HG02840 (cell line): ENCODE data around the gene DIO3.

Experiments used
- ATAC-seq: cut with Tn5 transposase; IDR thresholded peaks from one replicate; pipeline ENCODE4 v1.9.1; 2021; ENCODE audit warnings: mild to moderate bottlenecking, moderate library complexity, moderate number of reproducible peaks; ENCODE audit not compliant: unreplicated experiment, low FRiP score

DIO3 gene

DNA sequence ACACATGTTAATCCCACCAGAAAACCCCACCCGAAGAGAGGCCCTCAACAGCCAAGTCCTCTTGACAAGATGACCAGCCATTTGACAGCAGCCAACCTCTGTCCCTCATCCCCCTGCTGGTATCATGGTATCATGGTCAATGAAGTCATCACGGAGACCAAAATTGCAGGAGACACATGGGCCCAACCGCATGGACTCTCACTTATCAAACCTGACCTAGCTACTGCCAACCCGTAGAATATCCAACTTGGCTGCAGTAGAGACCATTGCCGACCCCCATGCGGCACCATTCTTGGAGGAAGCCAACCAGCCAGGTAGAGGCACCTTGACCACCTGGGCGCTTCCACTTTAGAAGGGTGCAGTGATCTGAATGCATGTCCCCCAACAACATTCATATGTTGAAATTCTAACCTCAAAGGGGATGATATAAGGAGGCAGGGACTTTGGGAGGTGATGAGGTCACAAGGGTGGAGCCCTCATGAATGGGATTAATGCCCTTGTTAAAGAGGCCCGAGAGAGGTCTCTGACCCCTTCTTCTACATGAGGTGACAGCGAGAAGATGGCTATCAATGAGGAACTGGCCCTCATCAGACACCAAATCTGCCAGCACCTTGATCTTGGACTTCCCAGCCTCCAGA, 33.3 kb downstream of the DIO3 start:
- ATAC-seq: no peak

DNA sequence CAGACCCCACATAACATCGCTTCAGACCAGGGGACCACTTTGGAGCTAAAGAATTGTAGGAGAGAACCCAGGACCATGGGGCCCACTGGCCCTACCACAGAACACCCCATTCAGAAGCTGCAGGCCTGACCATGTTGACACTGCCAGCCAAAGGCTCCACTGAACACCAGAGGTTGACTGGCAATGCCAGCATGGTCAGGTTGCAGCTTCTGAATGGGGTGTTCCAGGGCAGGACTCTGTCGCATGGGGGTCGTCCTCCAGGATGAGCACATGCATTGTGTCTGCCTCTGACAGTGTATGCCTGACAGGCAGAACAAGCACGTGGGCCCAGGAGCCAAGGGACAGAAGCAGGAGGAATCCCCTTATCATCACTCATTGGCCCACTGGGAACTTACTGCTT, 34.1 kb downstream of the DIO3 start:
- ATAC-seq: no peak

DNA sequence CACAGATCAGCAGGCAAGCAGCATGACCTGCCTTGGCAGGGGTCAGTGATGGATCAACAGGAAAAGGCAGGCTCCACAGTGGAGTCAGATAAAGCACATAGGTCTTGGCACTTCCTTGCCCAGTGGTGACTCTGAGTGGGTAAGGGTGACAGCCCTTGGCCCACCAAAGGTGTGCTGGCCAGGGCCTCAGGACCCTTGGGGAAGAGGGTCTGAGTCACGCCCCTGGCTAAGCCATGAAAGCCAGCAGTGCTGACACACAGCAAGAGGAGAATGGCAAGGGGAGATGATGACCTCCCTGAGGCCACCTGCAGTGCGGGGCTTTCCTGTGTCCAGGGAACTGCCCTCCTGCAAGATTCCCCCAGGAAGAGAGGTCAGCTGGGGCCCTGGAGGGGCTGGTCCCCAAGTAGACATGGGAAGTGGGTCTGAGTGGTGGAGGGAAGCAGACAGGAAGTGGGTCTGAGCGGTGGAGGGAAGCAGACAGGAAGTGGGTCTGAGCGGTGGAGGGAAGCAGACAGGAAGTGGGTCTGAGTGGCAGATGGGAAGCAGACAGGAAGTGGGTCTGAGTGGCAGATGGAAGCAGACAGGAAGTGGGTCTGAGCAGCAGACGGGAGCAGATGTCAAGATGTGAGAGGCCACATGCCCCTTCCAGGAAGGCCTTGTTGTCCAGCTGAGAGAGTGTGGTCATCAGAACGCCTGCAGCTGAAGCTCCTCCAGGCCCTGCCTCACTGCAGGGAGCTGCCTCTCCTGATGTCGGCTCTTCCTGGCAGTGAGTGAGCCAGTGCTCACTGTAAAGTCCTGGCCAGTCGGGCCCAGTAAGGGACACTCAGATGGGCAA, 34.8 kb downstream of the DIO3 start:
- no peak for ATAC-seq

DNA sequence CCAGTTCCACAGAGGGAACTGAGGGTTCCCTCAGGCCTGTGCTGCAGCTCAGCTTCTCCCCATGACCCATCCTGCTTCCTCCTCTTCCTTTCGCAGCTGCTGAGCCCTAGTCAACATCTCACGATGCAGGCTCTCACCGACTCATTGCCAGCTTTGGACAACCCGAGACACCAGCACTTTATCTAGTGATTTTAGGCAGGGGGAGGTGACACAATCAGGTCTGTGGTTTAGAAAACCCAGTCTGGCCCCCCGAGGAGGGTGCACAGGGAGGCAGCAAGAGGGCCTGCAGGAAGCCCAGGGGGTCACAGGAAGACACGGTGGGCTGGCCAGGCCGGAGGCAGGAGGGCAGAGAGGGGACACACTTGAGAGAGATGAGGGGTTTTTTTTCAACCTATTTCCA, 35.4 kb downstream of the DIO3 start:
- ATAC-seq: no peak

DNA sequence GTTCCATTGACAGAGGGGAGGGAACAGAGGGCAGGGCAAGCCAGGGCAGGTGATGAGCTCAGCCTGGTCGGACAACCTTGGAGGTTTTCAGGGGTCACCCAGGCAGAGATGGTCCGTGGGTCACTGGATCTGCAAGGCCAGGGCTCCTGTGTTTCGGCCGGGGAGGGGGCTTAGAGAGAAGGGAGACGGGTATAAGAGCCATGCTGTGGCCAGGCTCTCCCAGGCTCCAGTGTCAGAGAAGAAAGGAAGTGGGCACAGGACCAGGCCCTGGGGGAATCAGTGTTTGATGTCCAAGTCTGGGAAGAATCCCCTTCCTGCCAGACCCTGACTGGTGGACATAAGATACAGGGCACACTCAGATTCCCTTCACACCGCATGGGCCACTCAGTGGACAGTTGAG, 36.9 kb downstream of the DIO3 start:
- ATAC-seq: no peak

DNA sequence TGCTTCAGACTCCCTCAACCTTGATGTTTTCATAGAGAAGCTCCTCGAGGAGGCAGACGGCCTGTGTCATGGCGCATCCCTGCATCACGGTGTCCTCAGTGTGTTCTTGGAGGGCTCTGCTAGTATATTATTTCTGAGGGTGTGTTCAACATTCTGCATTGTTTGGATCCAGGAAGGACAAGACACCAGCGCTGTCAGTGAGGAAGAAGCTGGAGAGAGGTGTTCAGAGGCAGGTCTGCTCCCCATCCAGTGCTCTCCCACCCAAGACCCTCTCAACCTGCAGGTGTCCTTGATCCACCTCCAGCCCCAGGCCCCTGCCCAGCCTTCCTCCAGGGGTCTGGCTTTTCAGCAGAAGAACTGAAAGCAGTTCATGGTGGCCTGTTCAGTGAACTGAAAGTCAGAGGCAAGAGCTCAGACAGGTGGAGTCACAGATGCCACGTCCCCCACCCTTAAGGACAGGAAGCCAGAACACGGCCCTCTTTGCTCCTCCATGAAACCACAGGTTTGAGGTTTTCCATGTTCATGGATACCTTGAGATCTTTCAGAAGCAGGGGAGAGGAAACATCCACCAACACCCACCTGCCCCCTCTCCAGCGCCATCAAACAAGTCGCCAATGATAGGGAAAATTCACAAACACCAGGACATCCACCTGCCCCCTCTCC, 37.4 kb downstream of the DIO3 start:
- ATAC-seq: no peak

DNA sequence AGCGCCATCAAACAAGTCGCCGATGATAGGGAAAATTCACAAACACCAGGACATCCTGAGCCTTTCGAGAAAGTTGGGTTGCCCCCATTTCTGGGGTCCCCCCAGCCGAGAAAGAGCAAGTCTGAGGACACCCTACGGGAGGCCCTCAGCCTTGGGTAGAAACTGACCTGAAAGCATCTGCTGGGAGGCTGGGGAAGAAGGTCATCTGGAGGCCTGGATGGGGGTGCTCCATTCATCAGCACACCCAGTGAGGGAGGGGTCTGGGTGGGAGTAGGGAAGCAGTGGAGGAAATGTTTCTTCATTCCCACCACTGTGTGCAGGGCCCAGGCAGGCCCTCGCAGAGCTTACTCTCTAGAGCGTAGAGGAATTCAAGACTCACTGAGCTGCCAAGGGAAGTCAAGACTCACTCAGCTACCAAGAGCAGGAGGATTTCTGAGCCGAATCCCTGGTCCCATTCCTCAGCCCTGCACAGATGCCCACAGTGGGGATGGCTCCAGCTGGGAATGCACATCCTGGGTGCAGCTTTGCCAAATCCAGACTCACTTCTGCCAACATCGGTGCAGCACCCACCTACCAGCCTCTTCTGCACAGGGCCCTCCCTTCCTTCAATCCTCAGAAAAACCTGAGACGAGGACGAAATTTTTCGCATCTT, 38.1 kb downstream of the DIO3 start:
- ATAC-seq: no peak

DNA sequence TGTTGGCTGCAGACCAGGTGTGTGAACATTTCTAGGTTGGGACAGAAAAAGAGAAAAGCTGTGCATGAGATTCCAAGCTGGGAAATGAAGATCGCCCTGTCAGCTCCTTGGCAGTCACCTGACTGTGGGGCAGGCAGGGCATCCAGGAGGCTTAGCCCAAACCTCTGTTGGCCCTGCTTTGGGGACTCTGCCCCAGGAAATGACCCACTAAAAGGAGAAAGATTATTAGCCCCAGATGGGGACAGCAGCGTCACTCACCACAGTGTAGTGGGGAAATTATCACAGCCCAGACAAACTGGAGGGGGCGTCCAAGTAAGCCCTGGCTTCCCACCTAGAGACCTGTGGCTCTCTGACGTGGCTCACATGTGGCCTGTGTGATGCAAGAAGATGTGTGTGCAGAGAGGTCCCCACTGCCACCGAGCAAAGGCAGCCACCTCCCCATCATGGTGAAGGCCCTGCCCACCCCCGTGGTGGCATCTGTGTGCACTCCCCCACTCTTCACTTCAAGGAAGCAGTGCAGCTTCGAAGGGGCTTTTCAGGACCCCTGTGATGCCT, 39.1 kb downstream of the DIO3 start:
- no peak for ATAC-seq

DNA sequence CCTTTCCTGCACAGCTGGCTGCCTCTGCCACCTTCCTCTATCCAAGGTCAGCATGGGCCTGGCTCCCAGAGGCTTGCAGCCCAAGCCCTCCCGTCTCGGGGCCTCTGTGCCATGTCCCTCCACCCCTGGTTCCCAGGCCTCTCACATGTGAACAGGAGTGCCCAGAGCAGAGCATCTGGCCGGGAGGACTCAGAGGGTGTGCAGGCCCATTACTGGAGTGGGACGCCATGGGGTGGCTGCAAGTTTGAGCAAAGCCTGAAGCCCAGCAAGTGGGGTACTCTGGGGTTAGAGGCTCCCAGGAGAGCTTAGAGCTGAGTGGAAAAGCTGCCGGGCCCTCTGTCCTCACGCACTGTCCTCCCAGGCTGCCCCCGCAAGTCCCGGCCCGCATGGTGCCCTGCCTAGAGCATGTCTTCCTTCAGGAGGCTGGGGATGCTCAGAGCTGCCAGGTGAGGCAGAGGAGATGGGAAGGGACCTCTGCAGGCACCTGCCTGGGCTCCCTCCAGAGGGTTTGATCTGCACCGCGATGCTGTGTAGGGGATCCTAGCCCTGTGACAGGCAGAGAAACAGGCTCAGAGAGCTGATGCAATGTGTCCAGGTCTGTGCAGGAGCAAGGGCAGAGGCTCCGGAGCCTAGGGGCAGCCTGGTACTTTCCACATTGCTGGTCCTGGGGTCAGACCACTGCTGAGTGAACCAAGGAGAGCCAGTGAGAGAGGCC, 39.8 kb downstream of the DIO3 start:
- no peak for ATAC-seq

DNA sequence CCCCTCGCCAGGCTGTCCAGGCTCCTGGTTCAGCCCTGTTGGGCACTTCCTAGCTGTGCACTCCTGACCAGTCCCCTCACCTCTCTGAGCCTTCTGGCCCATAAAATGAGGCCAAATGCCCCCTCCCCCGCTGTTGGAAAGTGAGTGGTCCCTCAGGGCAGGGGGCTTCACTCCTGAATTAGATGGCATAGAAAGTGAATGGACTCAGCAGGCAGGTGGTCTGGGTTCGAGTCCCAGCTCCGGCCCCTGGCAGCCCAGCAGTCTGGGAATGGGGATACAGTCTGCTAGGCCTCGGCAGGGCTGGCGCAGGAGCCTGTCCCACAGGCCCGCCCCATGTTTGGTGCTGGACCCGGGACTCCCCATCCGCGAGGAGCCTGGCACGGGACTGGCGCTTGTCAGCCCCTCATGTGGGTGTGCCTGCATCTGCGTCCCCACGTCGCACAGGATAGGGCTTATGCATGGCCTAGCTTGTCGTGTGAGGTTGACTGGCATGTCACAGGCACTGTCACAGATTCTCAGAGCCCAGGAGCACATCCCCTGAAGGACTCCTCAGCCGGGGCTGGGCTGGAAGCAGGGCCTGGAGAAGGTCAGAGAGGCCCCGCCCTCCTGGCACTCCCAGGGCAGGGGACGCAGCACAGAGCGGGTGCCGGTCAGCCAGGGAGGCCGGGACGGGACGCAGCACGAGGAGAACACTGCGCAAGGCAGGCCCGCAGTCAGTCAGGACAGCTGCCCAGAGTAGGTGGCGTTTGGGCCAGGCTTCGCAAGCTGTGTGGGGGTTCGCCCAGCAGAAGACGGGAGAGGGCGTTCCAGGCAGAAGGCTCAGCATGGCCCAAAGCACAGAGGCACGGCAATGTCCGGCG, 40.5 kb downstream of the DIO3 start:
- ATAC-seq: no peak

DNA sequence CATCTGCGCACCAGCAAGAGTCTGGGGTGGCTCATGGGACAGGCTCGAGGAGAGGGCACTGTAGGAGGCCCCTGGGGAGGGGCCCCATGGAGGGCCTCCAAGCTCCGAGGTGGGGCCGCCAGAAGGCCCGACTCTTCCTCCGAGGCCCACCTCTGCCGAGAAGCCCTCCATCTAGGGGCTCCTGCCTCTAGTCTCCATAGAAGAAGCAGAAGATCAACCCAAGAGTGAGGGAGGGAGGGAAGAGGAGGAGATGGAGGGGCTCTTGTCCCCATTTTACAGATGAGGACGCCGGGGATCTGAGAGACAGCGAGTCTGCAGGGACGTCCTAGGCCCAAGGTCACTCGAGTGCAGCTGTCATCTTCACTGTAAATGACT, 41.2 kb downstream of the DIO3 start:
- ATAC-seq: no peak

DNA sequence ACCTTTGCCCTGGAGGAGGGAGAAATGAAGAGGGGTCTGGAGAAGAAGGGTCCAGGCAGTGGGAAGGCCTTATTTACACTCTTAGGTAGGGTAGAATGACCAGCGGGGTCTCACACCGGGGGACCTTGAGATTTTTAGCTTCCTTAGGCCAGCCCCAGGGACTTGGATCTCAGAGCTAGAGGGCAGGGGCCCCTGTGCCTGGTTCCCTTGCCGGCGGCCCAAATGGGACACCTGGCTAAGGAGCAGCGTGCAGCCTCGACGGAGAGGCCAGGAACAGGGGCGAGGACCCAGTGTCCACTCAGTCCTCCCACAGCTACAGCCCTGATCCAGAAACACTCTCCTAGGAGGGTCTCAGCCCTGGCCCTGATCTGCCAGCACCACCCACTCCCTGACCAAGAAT, 41.8 kb downstream of the DIO3 start:
- ATAC-seq: no peak

DNA sequence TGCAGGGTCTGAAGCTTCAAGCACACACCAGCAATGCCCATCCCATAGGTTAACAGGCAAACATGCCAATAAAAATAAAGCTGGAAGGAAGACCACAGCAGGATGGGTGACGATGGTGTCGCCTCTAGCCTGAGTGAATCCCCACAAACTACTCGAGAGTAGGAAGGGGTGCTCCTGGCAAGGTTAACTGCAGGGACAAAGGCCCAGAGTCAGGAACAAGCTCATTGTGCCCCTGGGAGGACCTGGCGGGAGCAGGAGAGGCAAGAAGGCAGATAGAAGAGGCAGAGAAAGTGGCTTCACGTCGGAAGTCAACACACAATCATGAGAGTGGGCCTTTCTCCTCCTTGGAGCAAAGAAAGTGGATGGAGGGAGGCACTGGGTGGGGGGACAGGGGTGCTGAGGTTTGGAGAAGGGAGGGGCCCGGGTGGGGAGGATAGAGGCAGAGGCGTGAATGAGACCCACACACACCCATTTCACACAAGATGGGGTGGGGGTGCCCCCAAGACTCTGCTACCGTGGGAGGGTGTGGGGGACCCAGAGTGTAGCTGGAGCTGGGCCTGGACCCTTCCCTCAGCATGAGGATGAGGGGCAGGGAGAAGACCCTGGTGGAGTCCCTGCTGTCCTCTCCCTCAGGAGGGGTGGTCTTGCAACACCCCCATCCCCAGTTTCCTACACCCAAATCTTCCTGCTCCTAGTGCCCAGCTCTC, 43.1 kb downstream of the DIO3 start:
- ATAC-seq: no peak

DNA sequence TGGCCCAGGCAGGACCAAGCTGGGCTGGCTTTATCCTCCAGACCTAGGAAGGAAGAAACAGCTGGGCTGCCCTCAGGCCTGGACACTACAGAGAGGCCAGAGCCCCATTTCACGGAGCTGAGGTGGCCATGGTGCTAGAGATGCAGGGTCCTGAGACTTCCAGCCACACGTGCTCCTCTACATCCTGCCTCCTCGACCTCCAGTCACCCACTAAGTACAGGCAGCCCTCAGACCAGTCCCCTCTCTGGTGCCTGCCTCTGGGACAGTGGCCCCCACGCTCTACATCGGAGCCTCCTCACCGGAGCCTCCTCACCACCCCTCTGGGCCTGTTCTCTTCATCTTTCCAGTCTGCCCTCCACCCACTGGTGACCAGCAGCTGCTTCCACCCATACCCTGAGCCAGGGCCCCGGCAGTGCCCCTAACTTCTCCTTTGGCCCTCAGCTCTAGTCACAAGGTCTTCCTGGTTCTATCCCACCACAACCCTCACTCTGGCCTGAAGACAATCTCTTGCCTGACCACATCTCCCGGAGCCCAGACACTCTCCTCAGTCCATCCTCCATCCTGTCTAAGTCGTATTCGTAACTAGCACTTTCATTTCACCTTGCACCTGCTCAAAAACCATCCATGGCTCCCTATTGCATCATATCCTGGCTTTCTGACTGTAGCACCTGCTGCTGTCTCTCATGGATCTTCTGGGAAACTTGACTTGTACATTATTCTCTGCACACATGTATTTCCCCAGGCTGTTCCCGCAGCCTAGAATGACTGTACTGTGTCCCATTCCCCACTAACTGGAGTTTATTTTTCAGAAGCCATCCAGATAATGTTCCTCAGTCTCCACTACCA, 43.9 kb downstream of the DIO3 start:
- ATAC-seq: no peak

DNA sequence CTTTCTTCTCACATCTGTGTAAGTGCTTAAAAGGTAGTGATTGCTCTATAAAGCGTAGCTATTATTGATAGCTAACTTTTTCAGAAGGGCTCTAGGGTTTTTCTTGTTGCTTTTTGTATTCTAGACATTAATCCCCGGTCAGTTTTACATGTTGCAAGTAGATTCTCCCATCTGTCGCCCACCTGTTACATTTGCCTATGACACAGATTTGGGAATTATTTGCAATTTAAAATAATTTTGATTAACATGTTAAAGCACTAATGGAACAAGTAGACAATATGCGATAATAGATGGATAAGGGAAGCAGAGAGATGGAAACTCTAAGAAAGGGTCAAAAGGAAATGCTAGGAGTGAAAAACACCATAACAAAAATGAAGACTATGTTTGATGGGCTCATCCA, 44.5 kb downstream of the DIO3 start:
- no peak for ATAC-seq
